HEK293 (cell line): ENCODE measurements around the gene BAX.

Source experiments
- FEZF1 ChIP-seq: fragments of 450-650 bp; formaldehyde crosslinking; IDR thresholded peaks from 2 replicates; pipeline ENCODE4 v1.5.1; 2016; ENCODE audit warnings: missing biosample characterization, missing genetic modification characterization
- KLF9 ChIP-seq: fragments of 450-650 bp; formaldehyde crosslinking; IDR thresholded peaks from 2 replicates; pipeline ENCODE4 v1.5.1; 2016; ENCODE audit warnings: missing biosample characterization, missing genetic modification characterization, low read depth
- MZF1 ChIP-seq: fragments of 450-650 bp; formaldehyde crosslinking; IDR thresholded peaks from 2 replicates; pipeline ENCODE4 v1.5.1; 2017; ENCODE audit warnings: missing biosample characterization, missing genetic modification characterization, borderline replicate concordance
- PATZ1 ChIP-seq: fragments of 450-650 bp; formaldehyde crosslinking; IDR thresholded peaks from 2 replicates; pipeline ENCODE4 v1.5.1; 2016; ENCODE audit warnings: missing biosample characterization, missing genetic modification characterization
- PRDM2 ChIP-seq: fragments of 450-650 bp; formaldehyde crosslinking; IDR thresholded peaks from 2 replicates; pipeline ENCODE4 v1.5.1; 2016; ENCODE audit warnings: missing biosample characterization, missing genetic modification characterization, borderline replicate concordance
- PRDM6 ChIP-seq: fragments of 450-650 bp; formaldehyde crosslinking; IDR thresholded peaks from 2 replicates; pipeline ENCODE4 v1.5.1; 2017; ENCODE audit warnings: missing biosample characterization, missing genetic modification characterization
- ZBTB10 ChIP-seq: fragments of 450-650 bp; formaldehyde crosslinking; IDR thresholded peaks from 2 replicates; pipeline ENCODE4 v1.5.1; 2016; ENCODE audit warnings: missing biosample characterization, missing genetic modification characterization
- ZBTB17 ChIP-seq: fragments of 450-650 bp; formaldehyde crosslinking; IDR thresholded peaks from 2 replicates; pipeline ENCODE4 v1.5.1; 2016; ENCODE audit warnings: missing biosample characterization, missing genetic modification characterization
- ZBTB20 ChIP-seq: fragments of 450-650 bp; formaldehyde crosslinking; IDR thresholded peaks from 2 replicates; pipeline ENCODE4 v1.5.1; 2016; ENCODE audit warnings: missing biosample characterization, missing genetic modification characterization
- ZBTB44 ChIP-seq: fragments of 450-650 bp; IDR thresholded peaks from 2 replicates; pipeline ENCODE4 v1.5.1; 2018; ENCODE audit warnings: missing biosample characterization, mild to moderate bottlenecking, missing genetic modification characterization
- ZBTB8A ChIP-seq: fragments of 450-650 bp; formaldehyde crosslinking; IDR thresholded peaks from 2 replicates; pipeline ENCODE4 v1.5.1; 2016; ENCODE audit warnings: missing biosample characterization, missing genetic modification characterization
- ZIC2 ChIP-seq: fragments of 450-650 bp; formaldehyde crosslinking; IDR thresholded peaks from 2 replicates; pipeline ENCODE4 v1.5.1; 2016; ENCODE audit warnings: missing biosample characterization, missing genetic modification characterization
- ZNF223 ChIP-seq: fragments of 450-650 bp; formaldehyde crosslinking; IDR thresholded peaks from 2 replicates; pipeline ENCODE4 v1.5.1; 2016; ENCODE audit warnings: missing biosample characterization, missing genetic modification characterization
- ZNF398 ChIP-seq: fragments of 450-650 bp; formaldehyde crosslinking; IDR thresholded peaks from 2 replicates; pipeline ENCODE4 v1.5.1; 2017; ENCODE audit warnings: missing biosample characterization, missing genetic modification characterization
- ZNF433 ChIP-seq: fragments of 450-650 bp; formaldehyde crosslinking; IDR thresholded peaks from 2 replicates; pipeline ENCODE4 v1.5.1; 2016; ENCODE audit warnings: missing biosample characterization, missing genetic modification characterization, low read depth
- ZNF596 ChIP-seq: fragments of 450-650 bp; IDR thresholded peaks from 2 replicates; pipeline ENCODE4 v1.5.0; 2018; ENCODE audit warnings: missing biosample characterization, mild to moderate bottlenecking, missing genetic modification characterization, moderate library complexity
- ZNF623 ChIP-seq: fragments of 450-650 bp; formaldehyde crosslinking; IDR thresholded peaks from 2 replicates; pipeline ENCODE4 v1.5.1; 2016; ENCODE audit warnings: missing biosample characterization, missing genetic modification characterization
- ZNF707 ChIP-seq: fragments of 450-650 bp; formaldehyde crosslinking; IDR thresholded peaks from 2 replicates; pipeline ENCODE4 v1.5.1; 2016; ENCODE audit warnings: missing biosample characterization, missing genetic modification characterization
- ZNF76 ChIP-seq: fragments of 450-650 bp; formaldehyde crosslinking; IDR thresholded peaks from 2 replicates; pipeline ENCODE4; 2016; ENCODE audit warnings: low read depth, missing biosample characterization, missing genetic modification characterization, borderline replicate concordance
- ZSCAN5A ChIP-seq: fragments of 450-650 bp; formaldehyde crosslinking; IDR thresholded peaks from 2 replicates; pipeline ENCODE4 v1.5.1; 2016; ENCODE audit warnings: missing biosample characterization, missing genetic modification characterization

BAX gene

GRCh38 chr19:48963371-48964204 lies 8.9 kb downstream of the BAX start (continued):
- TF ChIP-seq PRDM2 (tag by site-specific recombination) (no peak), PRDM6 (no peak), ZNF223 (tag by site-specific recombination) (peak; percentile 55; the same call in 1 of the 2 replicates), ZBTB8A (tag by site-specific recombination) (peak; percentile 91), ZBTB20 (tag by site-specific recombination) (peak; percentile 77), ZSCAN5A (tag by site-specific recombination) (0 out of 2 replicates have a peak, but pooled peaks have one; percentile 23), ZNF76 (tag by site-specific recombination) (peak; percentile 53; the same call in 1 of the 2 replicates), ZBTB17 (tag by site-specific recombination) (peak; percentile 94), ZNF398 (tag by site-specific recombination) (peak; percentile 39), PATZ1 (tag by site-specific recombination) (peak; percentile 99), ZNF623 (peak; percentile 27; the same call in 1 of the 2 replicates), ZNF433 (tag by site-specific recombination) (no peak), FEZF1 (0 out of 2 replicates have a peak, but pooled peaks have one; percentile 34), ZBTB10 (tag by site-specific recombination) (peak; percentile 98), ZNF707 (no peak), ZBTB44 (tag by site-specific recombination) (peak; percentile 58), ZNF596 (peak; percentile 17; the same call in 1 of the 2 replicates), KLF9 (tag by site-specific recombination) (peak; percentile 86), MZF1 (0 out of 2 replicates have a peak, but pooled peaks have one; percentile 26), ZIC2 (tag by site-specific recombination) (peak; percentile 97)
